HL-60 (cell line): ENCODE data around the gene UTF1.
A peak's percentile ranks its signal among the peaks of the same experiment; 100 is the strongest.

Experiments
- DNase-seq, 2 experiments: peaks; one replicate each; pipeline ENCODE4 v3.0.0-alpha.2; 2010 to 2020; ENCODE audit warnings: low read depth in 1 of 2, low spot score in 1 of 2
- H3K27ac ChIP-seq: fragments of 250-450 bp; sonication (Bioruptor Pico); replicated peaks from 2 replicates; pipeline ENCODE4 v1.5.1; 2020; ENCODE audit warnings: mild to moderate bottlenecking, moderate library complexity
- H3K27me3 ChIP-seq: fragments of 250-450 bp; sonication (Bioruptor Pico); 2 replicates; pipeline ENCODE4 v1.5.1; 2021; ENCODE audit warnings: mild to moderate bottlenecking, moderate library complexity; ENCODE audit not compliant: insufficient read depth, poor library complexity, severe bottlenecking
- H3K4me3 ChIP-seq: replicated peaks from 2 replicates; pipeline ENCODE4 v1.5.1; 2011; ENCODE audit warnings: mild to moderate bottlenecking, control low read depth, low read length; ENCODE audit not compliant: insufficient read depth
- CTCF ChIP-seq: IDR thresholded peaks from one replicate; pipeline ENCODE4 v1.5.1; 2011; ENCODE audit warnings: low read length, control low read depth, inconsistent platforms; ENCODE audit not compliant: insufficient read depth
- GABPA ChIP-seq: IDR thresholded peaks from 2 replicates; pipeline ENCODE4 v1.6.1; 2012; ENCODE audit warnings: low read depth
- POLR2AphosphoS5 ChIP-seq: IDR thresholded peaks from 2 replicates; pipeline ENCODE4 v1.6.1; 2012; ENCODE audit warnings: low read depth
- REST ChIP-seq: IDR thresholded peaks from 2 replicates; pipeline ENCODE4 v1.6.1; 2012; ENCODE audit warnings: low read depth; ENCODE audit not compliant: insufficient replicate concordance
- SPI1 ChIP-seq: IDR thresholded peaks from 2 replicates; pipeline ENCODE4 v1.6.1; 2012; ENCODE audit warnings: low read depth, mild to moderate bottlenecking, borderline replicate concordance

Gene UTF1

DNA sequence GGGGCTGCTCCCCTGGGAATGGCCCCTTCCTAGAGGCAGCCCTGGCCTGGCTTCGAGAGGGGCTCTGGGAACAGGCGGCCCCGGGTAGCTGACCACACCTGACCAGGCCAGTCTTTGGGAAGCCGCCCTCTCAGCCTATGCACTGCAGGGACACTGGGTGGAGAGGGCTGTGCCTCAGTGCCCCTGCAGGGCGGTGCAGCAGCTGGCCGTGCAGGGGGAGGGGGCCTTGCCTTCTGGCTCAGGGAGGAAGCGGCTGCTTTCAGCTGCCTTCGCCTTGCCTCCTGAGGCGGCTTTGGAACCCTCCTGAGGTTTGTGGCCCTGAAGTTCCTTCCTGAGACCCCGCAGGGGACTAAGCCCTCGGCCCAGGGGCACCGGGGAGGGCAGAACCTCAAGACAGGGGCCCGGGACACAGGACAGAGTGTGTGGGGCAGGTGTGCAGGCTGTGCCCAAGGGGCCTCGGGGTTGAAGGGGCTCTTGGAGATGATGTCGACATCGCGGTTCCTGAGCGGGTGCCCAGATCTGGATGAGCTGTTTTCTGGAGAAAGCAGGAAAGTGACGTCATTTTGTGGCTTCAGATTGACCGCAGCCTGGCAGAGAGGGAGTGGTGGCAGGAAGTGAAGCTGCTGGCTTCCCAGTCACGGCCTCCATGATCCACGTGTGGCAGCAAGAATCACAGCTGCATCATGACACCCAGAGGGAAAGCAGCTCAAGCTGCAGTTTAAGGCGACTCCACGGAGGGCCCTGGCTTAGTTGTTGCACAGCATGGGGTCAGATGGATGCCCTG lies 29.0 kb downstream of the UTF1 start:
- peak overlapping the region; percentile 77 for H3K27ac ChIP-seq
- no peaks in the 10 kb centered on the region for H3K27me3 ChIP-seq
- TF ChIP-seq CTCF (no peak), REST (no peak), SPI1 (peak; percentile 49), GABPA (peak; percentile 40; the same call in 1 of the 2 replicates), POLR2AphosphoS5 (peak; percentile 92)
- peak; percentile 98 to 100 for DNase-seq
- H3K4me3 ChIP-seq: no peak overlapping the region

GRCh38 chr10:133259602-133259989 lies 29.6 kb downstream of the UTF1 start:
- Histone ChIP-seq H3K27me3 (no peaks in the 10 kb centered on the region), H3K27ac (peak overlapping the region; percentile 20), H3K4me3 (no peak overlapping the region)
- no peak for TF ChIP-seq GABPA
- no peak for TF ChIP-seq CTCF
- TF ChIP-seq REST: no peak
- TF ChIP-seq SPI1: no peak
- TF ChIP-seq POLR2AphosphoS5: no peak
- no peak for DNase-seq

- peak in 1 of 2 experiments; percentile 56 for DNase-seq
- peak overlapping the region; percentile 62 for H3K27ac ChIP-seq
- peak overlapping the region; percentile 39 for H3K4me3 ChIP-seq
- TF ChIP-seq SPI1 (no peak), REST (no peak), POLR2AphosphoS5 (no peak), GABPA (no peak), CTCF (no peak)
- no peaks in the 10 kb centered on the region for H3K27me3 ChIP-seq
These were observed 31.1 kb downstream of the UTF1 start for GRCh38 chr10:133260895-133261725.
